KOPT-K1 (cell line): ENCODE results near the gene SMPD1.
"Not testable (repeated sequence)": the region's sequence is repeated elsewhere in the genome, so short reads cannot be mapped to it uniquely, and the experiment has no call there.

ENCODE experiments used
- H3K27ac ChIP-seq: fragments of 200-600 bp; sonication (generic); 2 replicates; pipeline ENCODE4 v1.5.1; 2016; ENCODE audit warnings: antibody characterized with exemption, mild to moderate bottlenecking, low read depth, low read length; ENCODE audit not compliant: poor library complexity, severe bottlenecking
- H3K36me3 ChIP-seq: fragments of 200-600 bp; sonication (generic); 2 replicates; pipeline ENCODE4 v1.5.1; 2017; ENCODE audit warnings: antibody characterized with exemption, mild to moderate bottlenecking, low read length, moderate library complexity; ENCODE audit not compliant: insufficient read depth
- H3K9me3 ChIP-seq: fragments of 200-600 bp; sonication (generic); 2 replicates; pipeline ENCODE4 v1.5.1; 2017; ENCODE audit warnings: antibody characterized with exemption, low read length, mild to moderate bottlenecking; ENCODE audit not compliant: insufficient read depth, poor library complexity, severe bottlenecking

Gene SMPD1

GRCh38 chr11:6377902-6378639, 12.2 kb upstream of the SMPD1 start:
- H3K27ac ChIP-seq, result no peak overlapping the region
- H3K9me3 ChIP-seq, result no peaks in the 10 kb centered on the region
- H3K36me3 ChIP-seq, result no peaks in the 10 kb centered on the region

GRCh38 chr11:6378640-6378989, 11.7 kb upstream of the SMPD1 start:
- no peak overlapping the region for H3K27ac ChIP-seq
- no peaks in the 10 kb centered on the region for H3K36me3 ChIP-seq
- H3K9me3 ChIP-seq, result no peaks in the 10 kb centered on the region

- Histone ChIP-seq H3K9me3 (no peaks in the 10 kb centered on the region), H3K27ac (no peak overlapping the region), H3K36me3 (no peaks in the 10 kb centered on the region)
These were observed 5.1 kb upstream of the SMPD1 start for GRCh38 chr11:6385046-6385777.

- Histone ChIP-seq H3K36me3 (no peaks in the 10 kb centered on the region), H3K27ac (no peak overlapping the region), H3K9me3 (no peaks in the 10 kb centered on the region)
These were observed 2.3 kb upstream of the SMPD1 start for GRCh38 chr11:6387811-6388599.

GRCh38 chr11:6388748-6389147, 1.5 kb upstream of the SMPD1 start:
- no peak overlapping the region for H3K27ac ChIP-seq
- no peaks in the 10 kb centered on the region for H3K36me3 ChIP-seq
- no peaks in the 10 kb centered on the region for H3K9me3 ChIP-seq

GRCh38 chr11:6390718-6391469, 620 bp downstream of the SMPD1 start:
- no peaks in the 10 kb centered on the region for H3K9me3 ChIP-seq
- H3K36me3 ChIP-seq, result no peaks in the 10 kb centered on the region
- peak overlapping the region; percentile 37 for H3K27ac ChIP-seq

GRCh38 chr11:6391537-6392134, 1.4 kb downstream of the SMPD1 start:
- Histone ChIP-seq H3K27ac (no peak overlapping the region), H3K36me3 (no peaks in the 10 kb centered on the region), H3K9me3 (no peaks in the 10 kb centered on the region)

- not testable (repeated sequence) for H3K9me3 ChIP-seq, H3K27ac ChIP-seq, H3K36me3 ChIP-seq
These were observed 2.0 kb downstream of the SMPD1 start for GRCh38 chr11:6392251-6392650.

- Histone ChIP-seq H3K27ac (no peak overlapping the region), H3K36me3 (no peaks in the 10 kb centered on the region), H3K9me3 (no peaks in the 10 kb centered on the region)
These were observed 3.9 kb downstream of the SMPD1 start for GRCh38 chr11:6393989-6394670.

GRCh38 chr11:6395470-6396060, 5.3 kb downstream of the SMPD1 start:
- Histone ChIP-seq H3K27ac (no peak overlapping the region), H3K9me3 (no peaks in the 10 kb centered on the region), H3K36me3 (no peaks in the 10 kb centered on the region)

- Histone ChIP-seq H3K27ac (no peak overlapping the region), H3K36me3 (no peaks in the 10 kb centered on the region), H3K9me3 (no peaks in the 10 kb centered on the region)
These were observed 6.9 kb downstream of the SMPD1 start for GRCh38 chr11:6397156-6397555.

- no peaks in the 10 kb centered on the region for H3K36me3 ChIP-seq
- H3K9me3 ChIP-seq, result no peaks in the 10 kb centered on the region
- no peak overlapping the region for H3K27ac ChIP-seq
These were observed 7.4 kb downstream of the SMPD1 start for GRCh38 chr11:6397636-6398035.

- Histone ChIP-seq H3K9me3 (no peaks in the 10 kb centered on the region), H3K36me3 (no peaks in the 10 kb centered on the region), H3K27ac (no peak overlapping the region)
These were observed 10.4 kb downstream of the SMPD1 start for GRCh38 chr11:6400431-6401345.
